HCT116 (cell line): ENCODE data around the gene TMC3. TPM values are rescaled to one million over a fixed set of nuclear protein-coding genes. Genes with fewer than 3 reads are reported as not detected.

Source experiments
- ATAC-seq: fragments of 200-7000 bp; cut with Tn5 transposase; 2 replicates; pipeline ENCODE4 v1.9.1; 2020; ENCODE audit warnings: mild to moderate bottlenecking, moderate library complexity
- BruUV-seq: library from RNA; stranded (reverse); fragments of 400-500 nt; replicated peaks from 2 replicates; lab custom pipeline; 2021; lab: Mats Ljungman, UMichigan
- CTCF ChIA-PET: fragments of 300-600 bp; sonication (Branson Sonifier 250); formaldehyde crosslinking; loops from one replicate; lab custom pipeline; 2021; ENCODE audit warnings: antibody characterized with exemption; lab: Charles Lee
- POLR2A ChIA-PET: fragments of 300-600, 350-600 bp; sonication (Branson Sonifier 250); formaldehyde crosslinking; loops from one replicate; lab custom pipeline; 2021; ENCODE audit warnings: antibody characterized with exemption; lab: Charles Lee
- RAD21 ChIA-PET, 2 experiments: fragments of 300-600 bp; sonication (Branson Sonifier 250); formaldehyde crosslinking; loops; one replicate each; lab custom pipeline; 2023; ENCODE audit warnings: low total read pairs in 2 of 2; ENCODE audit not compliant: uncharacterized antibody in 2 of 2, unreplicated experiment in 2 of 2, low non-redundant PET in 1 of 2; lab: Charles Lee
- DNase-seq: peaks from one replicate; pipeline ENCODE4 v3.0.0-alpha.2; 2010; ENCODE audit warnings: low read depth, low spot score
- H2AFZ ChIP-seq: fragments of 200-600 bp; shearing (Covaris generic), sonication (generic); 2 replicates; pipeline ENCODE4 v1.6.1; 2017; ENCODE audit warnings: low read depth, mixed run types, mixed read lengths, antibody characterized with exemption, low read length; ENCODE audit not compliant: poor library complexity, severe bottlenecking
- H3K27ac ChIP-seq: 2 replicates; pipeline ENCODE4 v1.5.1; 2012; ENCODE audit warnings: low read depth, low read length
- H3K27me3 ChIP-seq: fragments of 200-600 bp; sonication (generic); 2 replicates; pipeline ENCODE4 v1.6.1; 2016; ENCODE audit warnings: mixed run types, low read length, mixed read lengths; ENCODE audit not compliant: insufficient read depth
- H3K36me3 ChIP-seq, 2 experiments: fragments of 200-500 bp in 1 of 2; fragments of 200-600 bp in 1 of 2; sonication (Bioruptor generic) in 1 of 2; sonication (generic) in 1 of 2; 2 replicates each; pipeline versions ENCODE4 v1.5.1 to v1.6.1; 2014 to 2016; ENCODE audit warnings: low read length in 2 of 2, inconsistent platforms in 1 of 2, mixed read lengths in 1 of 2, mixed run types in 1 of 2; ENCODE audit not compliant: insufficient read depth in 2 of 2, control insufficient read depth in 1 of 2
- H3K4me1 ChIP-seq, 2 experiments: fragments of 200-600 bp in 1 of 2; sonication (generic) in 1 of 2; 2 replicates each; pipeline versions ENCODE4 v1.5.1 to v1.6.1; 2012 to 2017; ENCODE audit warnings: low read length in 2 of 2, inconsistent platforms in 1 of 2, mild to moderate bottlenecking in 1 of 2, mixed read lengths in 1 of 2, mixed run types in 1 of 2, moderate library complexity in 1 of 2; ENCODE audit not compliant: insufficient read depth in 2 of 2, control insufficient read depth in 1 of 2
- H3K4me2 ChIP-seq: fragments of 200-600 bp; sonication (generic); 2 replicates; pipeline ENCODE4 v1.6.1; 2017; ENCODE audit warnings: mixed run types, low read length, mixed read lengths
- H3K4me3 ChIP-seq, 2 experiments: fragments of 200-600 bp in 1 of 2; sonication (generic) in 1 of 2; replicated peaks in 1 of 2; 2 replicates each; pipeline ENCODE4 v1.5.1; 2011 to 2016; ENCODE audit warnings: low read length in 2 of 2, control low read depth in 1 of 2, low read depth in 1 of 2, mild to moderate bottlenecking in 1 of 2, mixed read lengths in 1 of 2, mixed run types in 1 of 2
- H3K79me2 ChIP-seq: fragments of 200-600 bp; sonication (generic); 2 replicates; pipeline ENCODE4 v1.6.1; 2017; ENCODE audit warnings: mild to moderate bottlenecking, mixed run types, low read length, moderate library complexity, mixed read lengths; ENCODE audit not compliant: insufficient read depth
- H3K9ac ChIP-seq: fragments of 200-600 bp; sonication (generic); 2 replicates; pipeline ENCODE4 v1.6.1; 2016; ENCODE audit warnings: low read length, mixed read lengths
- H3K9me2 ChIP-seq: fragments of 200-600 bp; sonication (generic), shearing (Covaris generic); 2 replicates; pipeline ENCODE4 v1.6.1; 2017; ENCODE audit warnings: mixed run types, mild to moderate bottlenecking, moderate library complexity; ENCODE audit not compliant: insufficient read depth
- H3K9me3 ChIP-seq, 2 experiments: fragments of 200-500 bp in 1 of 2; fragments of 200-600 bp in 1 of 2; sonication (Bioruptor generic) in 1 of 2; sonication (generic) in 1 of 2; 2 replicates each; pipeline ENCODE4 v1.6.1; 2014 to 2017; ENCODE audit warnings: low read length in 2 of 2, mixed read lengths in 2 of 2, inconsistent platforms in 1 of 2, low read depth in 1 of 2, mild to moderate bottlenecking in 1 of 2, mixed run types in 1 of 2, moderate library complexity in 1 of 2; ENCODE audit not compliant: control insufficient read depth in 1 of 2, insufficient read depth in 1 of 2
- H4K20me1 ChIP-seq: fragments of 200-600 bp; sonication (generic), shearing (Covaris generic); 2 replicates; pipeline ENCODE4 v1.6.1; 2017; ENCODE audit warnings: mixed run types, mild to moderate bottlenecking, moderate library complexity; ENCODE audit not compliant: insufficient read depth
- CBX3 ChIP-seq: IDR thresholded peaks from 2 replicates; pipeline ENCODE4 v1.6.1; 2012; ENCODE audit warnings: low read depth
- CEBPB ChIP-seq: IDR thresholded peaks from 2 replicates; pipeline ENCODE4 v1.6.1; 2012; ENCODE audit warnings: low read depth
- EGR1 ChIP-seq: IDR thresholded peaks from 2 replicates; pipeline ENCODE4 v1.6.1; 2012; ENCODE audit warnings: low read depth
- JUND ChIP-seq: IDR thresholded peaks from 2 replicates; pipeline ENCODE4 v1.6.1; 2012
- POLR2A ChIP-seq: IDR thresholded peaks from 2 replicates; pipeline ENCODE4 v1.7.0; 2011; ENCODE audit warnings: borderline replicate concordance; ENCODE audit not compliant: insufficient read depth, insufficient read length; ENCODE audit errors: extremely low read depth
- POLR2AphosphoS5 ChIP-seq: IDR thresholded peaks from 2 replicates; pipeline ENCODE4 v1.6.1; 2011; ENCODE audit warnings: mild to moderate bottlenecking, low read depth, low read length, moderate library complexity
- SIN3A ChIP-seq: IDR thresholded peaks from 2 replicates; pipeline ENCODE4 v1.6.1; 2012; ENCODE audit warnings: low read depth
- YY1 ChIP-seq: IDR thresholded peaks from 2 replicates; pipeline ENCODE4 v1.6.1; 2011; ENCODE audit warnings: low read length, low read depth, moderate library complexity, mild to moderate bottlenecking; ENCODE audit not compliant: insufficient replicate concordance; ENCODE audit errors: extremely low read depth
- ZFX ChIP-seq: fragments of 450-650 bp; IDR thresholded peaks from 2 replicates; pipeline ENCODE4 v1.6.1; 2017
- ZNF274 ChIP-seq: fragments of 200-500 bp; sonication (Bioruptor generic); IDR thresholded peaks from 2 replicates; pipeline ENCODE4 v1.6.1; 2014; ENCODE audit warnings: mild to moderate bottlenecking, low read depth, low read length, inconsistent platforms
- intact Hi-C: fragments of 100-400 bp; cut with micrococcal nuclease; formaldehyde crosslinking; loops from 2 replicates; pipeline ENCODE4 v1.10.0; 2022
- total RNA-seq: library from RNA; stranded (reverse); gene quantifications from one replicate; pipeline ENCODE4 v1.2.1, GENCODE V29; 2021; ENCODE audit not compliant: unreplicated experiment
- TF ChIP-seq, protein P1 (sequence below): IDR thresholded peaks from 2 replicates; pipeline ENCODE4 v1.6.1; 2012
- TF ChIP-seq, protein P2 (sequence below), 3 experiments: fragments of 200-600 bp in 1 of 3; sonication (generic) in 1 of 3; IDR thresholded peaks in 2 of 3; conservative IDR thresholded peaks in 1 of 3; 2 replicates each; pipeline ENCODE4 v1.5.1; 2012 to 2017; ENCODE audit warnings: low read depth in 2 of 3, low read length in 2 of 3, antibody characterized with exemption in 1 of 3, borderline replicate concordance in 1 of 3, control low read depth in 1 of 3, mild to moderate bottlenecking in 1 of 3, mixed read lengths in 1 of 3, mixed run types in 1 of 3, moderate library complexity in 1 of 3; ENCODE audit not compliant: insufficient read depth in 1 of 3
- TF ChIP-seq, protein P3 (sequence below): IDR thresholded peaks from 2 replicates; pipeline ENCODE4 v1.6.1; 2012; ENCODE audit warnings: low read depth

Gene TMC3
- total RNA-seq, 1 experiment from 2014 or later: not detected

DNA sequence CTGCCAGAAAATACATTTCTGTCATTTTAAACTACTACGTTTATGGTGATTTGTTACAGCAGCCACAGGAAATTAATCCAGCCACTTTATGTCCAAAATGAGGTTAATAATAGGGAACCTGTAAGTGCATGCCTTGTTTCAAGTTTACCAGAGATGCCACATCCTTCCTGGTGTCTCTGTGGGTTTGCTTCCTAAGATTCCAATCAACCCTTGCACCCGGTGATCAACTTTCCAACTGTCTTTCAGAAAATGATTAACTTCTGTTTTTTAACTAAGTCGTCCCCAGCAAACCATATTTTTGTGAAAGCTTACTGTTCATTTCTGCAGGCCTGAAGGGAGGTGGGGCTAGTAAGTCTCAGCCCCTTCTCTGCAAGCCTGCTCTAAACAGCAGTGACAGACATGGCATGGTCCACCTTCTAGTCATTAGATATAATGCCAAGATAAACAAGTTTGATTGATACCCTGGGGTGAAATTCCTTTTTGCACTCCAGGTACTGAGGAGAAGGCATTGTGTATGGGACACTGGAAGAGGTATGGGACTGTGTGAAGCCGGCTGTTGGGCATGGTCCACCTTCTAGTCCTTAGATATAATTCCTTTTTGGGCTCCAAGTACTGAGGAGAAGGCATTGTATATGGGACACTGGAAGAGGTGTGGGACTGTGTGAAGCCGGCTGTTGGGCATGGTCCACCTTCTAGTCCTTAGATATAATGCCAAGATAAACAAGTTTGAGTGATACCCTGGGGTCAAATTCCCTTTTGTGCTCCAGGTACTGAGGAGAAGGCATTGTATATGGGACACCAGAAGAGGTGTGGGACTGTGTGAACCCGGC, 11.1 kb upstream of the TMC3 start:
- no peak for ATAC-seq
- Histone ChIP-seq H2AFZ (no peak overlapping the region), H3K9me3 (no peaks in the 10 kb centered on the region), H3K9ac (no peak overlapping the region), H4K20me1 (no peaks in the 10 kb centered on the region), H3K4me2 (no peak overlapping the region), H3K27me3 (0 out of 2 replicates have a peak, but pooled peaks cover 9% of the 10 kb centered on the region), H3K79me2 (no peaks in the 10 kb centered on the region), H3K36me3 (no peaks in the 10 kb centered on the region)
- POLR2A ChIA-PET: no interaction called here
- TF ChIP-seq POLR2AphosphoS5 (no peak), ZFX (no peak), EGR1 (no peak)
- TF ChIP-seq, all 23 proteins: peak for 0
- BruUV-seq: no TSS peak
- no peak overlapping the region for H3K4me3 ChIP-seq
- CTCF ChIA-PET: no interaction called here
- no peak for DNase-seq
- H3K27ac ChIP-seq: no peak overlapping the region
- no peaks in the 10 kb centered on the region for H3K4me1 ChIP-seq
- no peaks in the 10 kb centered on the region for H3K9me2 ChIP-seq
- intact Hi-C loops: no loop called here
- RAD21 ChIA-PET: no interaction called here

DNA sequence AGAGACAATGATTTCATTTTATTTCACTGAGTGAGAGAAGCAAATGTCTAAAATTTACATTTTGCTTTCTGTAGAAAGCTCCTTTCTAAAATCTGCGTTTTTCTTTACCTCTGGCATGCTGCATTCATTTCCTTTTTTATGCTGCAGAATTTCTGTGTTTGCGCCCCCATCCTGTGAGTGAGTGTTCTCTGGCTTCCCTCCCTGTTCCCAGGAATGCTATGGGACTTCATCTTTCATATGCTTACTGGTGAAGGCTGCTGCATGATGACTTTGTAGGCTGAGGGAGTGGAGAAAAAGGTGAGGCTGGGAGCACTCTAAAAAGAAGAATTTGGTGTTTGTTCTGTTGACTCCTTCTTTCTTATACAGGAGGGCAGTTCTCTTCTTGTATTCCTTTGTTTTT, 7.7 kb upstream of the TMC3 start:
- ATAC-seq: no peak
- H3K9ac ChIP-seq: no peak overlapping the region

More for the DNA sequence above, 7.7 kb upstream of the TMC3 start:
- Histone ChIP-seq H3K36me3 (no peaks in the 10 kb centered on the region), H3K4me3 (no peak overlapping the region), H3K9me2 (no peaks in the 10 kb centered on the region), H3K4me2 (no peak overlapping the region), H3K9me3 (no peaks in the 10 kb centered on the region), H3K27ac (no peak overlapping the region), H3K27me3 (0 out of 2 replicates have a peak, but pooled peaks cover 9% of the 10 kb centered on the region), H3K4me1 (no peaks in the 10 kb centered on the region), H4K20me1 (no peaks in the 10 kb centered on the region), H3K79me2 (no peaks in the 10 kb centered on the region), H2AFZ (no peak overlapping the region)
- ChIA-PET RAD21 (no interaction called here), CTCF (no interaction called here), POLR2A (no interaction called here)
- no TSS peak for BruUV-seq
- intact Hi-C loops: no loop called here
- DNase-seq: no peak
- no peak for TF ChIP-seq YY1
- TF ChIP-seq POLR2A: no peak
- TF ChIP-seq EGR1: no peak
- no peak for TF ChIP-seq CEBPB
- no peak for TF ChIP-seq ZFX
- TF ChIP-seq, protein P1, sequence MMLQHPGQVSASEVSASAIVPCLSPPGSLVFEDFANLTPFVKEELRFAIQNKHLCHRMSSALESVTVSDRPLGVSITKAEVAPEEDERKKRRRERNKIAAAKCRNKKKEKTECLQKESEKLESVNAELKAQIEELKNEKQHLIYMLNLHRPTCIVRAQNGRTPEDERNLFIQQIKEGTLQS: no peak
- TF ChIP-seq JUND: no peak
- TF ChIP-seq, protein P2, sequence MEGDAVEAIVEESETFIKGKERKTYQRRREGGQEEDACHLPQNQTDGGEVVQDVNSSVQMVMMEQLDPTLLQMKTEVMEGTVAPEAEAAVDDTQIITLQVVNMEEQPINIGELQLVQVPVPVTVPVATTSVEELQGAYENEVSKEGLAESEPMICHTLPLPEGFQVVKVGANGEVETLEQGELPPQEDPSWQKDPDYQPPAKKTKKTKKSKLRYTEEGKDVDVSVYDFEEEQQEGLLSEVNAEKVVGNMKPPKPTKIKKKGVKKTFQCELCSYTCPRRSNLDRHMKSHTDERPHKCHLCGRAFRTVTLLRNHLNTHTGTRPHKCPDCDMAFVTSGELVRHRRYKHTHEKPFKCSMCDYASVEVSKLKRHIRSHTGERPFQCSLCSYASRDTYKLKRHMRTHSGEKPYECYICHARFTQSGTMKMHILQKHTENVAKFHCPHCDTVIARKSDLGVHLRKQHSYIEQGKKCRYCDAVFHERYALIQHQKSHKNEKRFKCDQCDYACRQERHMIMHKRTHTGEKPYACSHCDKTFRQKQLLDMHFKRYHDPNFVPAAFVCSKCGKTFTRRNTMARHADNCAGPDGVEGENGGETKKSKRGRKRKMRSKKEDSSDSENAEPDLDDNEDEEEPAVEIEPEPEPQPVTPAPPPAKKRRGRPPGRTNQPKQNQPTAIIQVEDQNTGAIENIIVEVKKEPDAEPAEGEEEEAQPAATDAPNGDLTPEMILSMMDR (IDR thresholded peaks at IDR 0.05 in 2 of 3, conservative IDR thresholded peaks at IDR 0.05 in 1 of 3; ENCODE audit: borderline replicate concordance in 1 of 3, insufficient read depth in 1 of 3, low read depth in 2 of 3, low read length in 2 of 3): no peak
- TF ChIP-seq CBX3: no peak
- TF ChIP-seq SIN3A: no peak
- TF ChIP-seq, protein P3, sequence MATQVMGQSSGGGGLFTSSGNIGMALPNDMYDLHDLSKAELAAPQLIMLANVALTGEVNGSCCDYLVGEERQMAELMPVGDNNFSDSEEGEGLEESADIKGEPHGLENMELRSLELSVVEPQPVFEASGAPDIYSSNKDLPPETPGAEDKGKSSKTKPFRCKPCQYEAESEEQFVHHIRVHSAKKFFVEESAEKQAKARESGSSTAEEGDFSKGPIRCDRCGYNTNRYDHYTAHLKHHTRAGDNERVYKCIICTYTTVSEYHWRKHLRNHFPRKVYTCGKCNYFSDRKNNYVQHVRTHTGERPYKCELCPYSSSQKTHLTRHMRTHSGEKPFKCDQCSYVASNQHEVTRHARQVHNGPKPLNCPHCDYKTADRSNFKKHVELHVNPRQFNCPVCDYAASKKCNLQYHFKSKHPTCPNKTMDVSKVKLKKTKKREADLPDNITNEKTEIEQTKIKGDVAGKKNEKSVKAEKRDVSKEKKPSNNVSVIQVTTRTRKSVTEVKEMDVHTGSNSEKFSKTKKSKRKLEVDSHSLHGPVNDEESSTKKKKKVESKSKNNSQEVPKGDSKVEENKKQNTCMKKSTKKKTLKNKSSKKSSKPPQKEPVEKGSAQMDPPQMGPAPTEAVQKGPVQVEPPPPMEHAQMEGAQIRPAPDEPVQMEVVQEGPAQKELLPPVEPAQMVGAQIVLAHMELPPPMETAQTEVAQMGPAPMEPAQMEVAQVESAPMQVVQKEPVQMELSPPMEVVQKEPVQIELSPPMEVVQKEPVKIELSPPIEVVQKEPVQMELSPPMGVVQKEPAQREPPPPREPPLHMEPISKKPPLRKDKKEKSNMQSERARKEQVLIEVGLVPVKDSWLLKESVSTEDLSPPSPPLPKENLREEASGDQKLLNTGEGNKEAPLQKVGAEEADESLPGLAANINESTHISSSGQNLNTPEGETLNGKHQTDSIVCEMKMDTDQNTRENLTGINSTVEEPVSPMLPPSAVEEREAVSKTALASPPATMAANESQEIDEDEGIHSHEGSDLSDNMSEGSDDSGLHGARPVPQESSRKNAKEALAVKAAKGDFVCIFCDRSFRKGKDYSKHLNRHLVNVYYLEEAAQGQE: no peak
- no peak for TF ChIP-seq ZNF274
